ENCODE measurements around the gene SLC26A5.

The SLC26A5 gene

GRCh38 chr7:103382032-103382402, 64.0 kb downstream of the SLC26A5 start:
- TF ChIP-seq, protein P1, sequence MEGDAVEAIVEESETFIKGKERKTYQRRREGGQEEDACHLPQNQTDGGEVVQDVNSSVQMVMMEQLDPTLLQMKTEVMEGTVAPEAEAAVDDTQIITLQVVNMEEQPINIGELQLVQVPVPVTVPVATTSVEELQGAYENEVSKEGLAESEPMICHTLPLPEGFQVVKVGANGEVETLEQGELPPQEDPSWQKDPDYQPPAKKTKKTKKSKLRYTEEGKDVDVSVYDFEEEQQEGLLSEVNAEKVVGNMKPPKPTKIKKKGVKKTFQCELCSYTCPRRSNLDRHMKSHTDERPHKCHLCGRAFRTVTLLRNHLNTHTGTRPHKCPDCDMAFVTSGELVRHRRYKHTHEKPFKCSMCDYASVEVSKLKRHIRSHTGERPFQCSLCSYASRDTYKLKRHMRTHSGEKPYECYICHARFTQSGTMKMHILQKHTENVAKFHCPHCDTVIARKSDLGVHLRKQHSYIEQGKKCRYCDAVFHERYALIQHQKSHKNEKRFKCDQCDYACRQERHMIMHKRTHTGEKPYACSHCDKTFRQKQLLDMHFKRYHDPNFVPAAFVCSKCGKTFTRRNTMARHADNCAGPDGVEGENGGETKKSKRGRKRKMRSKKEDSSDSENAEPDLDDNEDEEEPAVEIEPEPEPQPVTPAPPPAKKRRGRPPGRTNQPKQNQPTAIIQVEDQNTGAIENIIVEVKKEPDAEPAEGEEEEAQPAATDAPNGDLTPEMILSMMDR (conservative IDR thresholded peaks at IDR 0.05), result no peak

GRCh38 chr7:103381280-103382031, 64.6 kb downstream of the SLC26A5 start:
- TF ChIP-seq, protein P1 (conservative IDR thresholded peaks at IDR 0.05), result no peak
- no peak overlapping the region for H3K27ac ChIP-seq

More at GRCh38 chr7:103382032-103382402, 64.0 kb downstream of the SLC26A5 start:
- no peak overlapping the region for H3K27ac ChIP-seq

DNA sequence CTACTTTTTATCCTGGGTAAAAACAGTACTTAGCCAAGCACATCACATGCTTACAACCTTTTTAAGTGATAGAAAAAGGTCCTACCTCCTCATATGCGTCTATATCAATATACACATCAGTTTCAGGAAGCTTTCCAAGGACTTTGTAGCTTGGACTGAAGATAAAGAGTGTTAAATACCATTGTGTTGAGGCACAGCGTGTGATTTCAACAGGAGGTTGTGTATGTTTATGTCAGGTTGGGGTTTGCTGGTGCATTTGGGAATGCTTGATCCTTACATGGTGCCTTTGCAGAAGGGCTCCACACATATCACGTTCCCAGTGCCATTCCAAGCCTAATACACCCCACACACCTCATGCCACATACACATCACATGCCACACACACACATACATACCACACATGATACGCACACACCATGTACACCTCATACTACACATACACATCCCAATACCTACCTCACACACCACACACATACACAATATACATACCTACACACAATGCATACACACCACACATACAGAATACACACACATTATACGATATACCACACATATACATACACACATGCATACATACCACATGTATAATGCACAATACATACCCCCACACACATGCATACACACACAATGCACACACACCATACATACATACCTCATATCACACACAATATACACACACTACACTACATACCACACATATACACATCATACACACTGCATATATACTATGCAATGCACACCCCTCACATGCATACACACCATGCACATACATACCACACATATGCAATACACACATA, 65.4 kb downstream of the SLC26A5 start:
- no peak overlapping the region for H3K27ac ChIP-seq
- TF ChIP-seq, protein P1 (conservative IDR thresholded peaks at IDR 0.05), result no peak

DNA sequence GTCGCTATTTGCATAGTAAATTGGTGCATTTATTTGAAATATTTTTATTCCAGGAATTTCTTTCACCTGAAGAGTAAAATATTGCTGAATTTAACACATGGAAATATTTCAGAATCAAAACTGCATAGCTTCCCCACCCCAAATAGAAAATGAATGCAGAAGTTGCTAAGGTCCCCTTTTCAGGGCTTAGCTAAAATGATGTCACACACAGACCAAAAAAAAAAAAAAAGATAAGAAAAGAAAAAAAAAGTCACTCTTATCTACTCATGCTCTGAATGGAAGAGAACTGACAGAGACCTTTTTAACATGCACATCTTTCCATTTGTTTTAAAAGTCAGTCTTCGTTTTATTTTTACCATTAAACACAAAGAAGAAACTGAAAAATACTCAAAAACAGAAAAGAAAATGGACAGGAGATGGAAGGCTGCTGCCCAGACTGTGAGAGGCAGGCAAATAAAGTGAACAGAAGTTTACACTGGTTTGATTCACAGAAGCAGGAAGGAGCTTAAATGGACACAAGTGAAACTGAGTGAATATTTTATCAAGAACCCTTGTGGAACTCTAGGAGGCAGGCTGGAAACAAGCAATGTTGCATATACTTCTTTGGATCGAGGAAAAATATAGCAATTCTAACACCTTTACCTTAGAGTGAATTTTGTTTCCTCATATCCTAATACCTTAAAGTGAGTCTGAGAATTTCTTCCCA, 66.6 kb downstream of the SLC26A5 start:
- H3K27ac ChIP-seq, result no peak overlapping the region
- TF ChIP-seq, protein P1 (conservative IDR thresholded peaks at IDR 0.05), result no peak

DNA sequence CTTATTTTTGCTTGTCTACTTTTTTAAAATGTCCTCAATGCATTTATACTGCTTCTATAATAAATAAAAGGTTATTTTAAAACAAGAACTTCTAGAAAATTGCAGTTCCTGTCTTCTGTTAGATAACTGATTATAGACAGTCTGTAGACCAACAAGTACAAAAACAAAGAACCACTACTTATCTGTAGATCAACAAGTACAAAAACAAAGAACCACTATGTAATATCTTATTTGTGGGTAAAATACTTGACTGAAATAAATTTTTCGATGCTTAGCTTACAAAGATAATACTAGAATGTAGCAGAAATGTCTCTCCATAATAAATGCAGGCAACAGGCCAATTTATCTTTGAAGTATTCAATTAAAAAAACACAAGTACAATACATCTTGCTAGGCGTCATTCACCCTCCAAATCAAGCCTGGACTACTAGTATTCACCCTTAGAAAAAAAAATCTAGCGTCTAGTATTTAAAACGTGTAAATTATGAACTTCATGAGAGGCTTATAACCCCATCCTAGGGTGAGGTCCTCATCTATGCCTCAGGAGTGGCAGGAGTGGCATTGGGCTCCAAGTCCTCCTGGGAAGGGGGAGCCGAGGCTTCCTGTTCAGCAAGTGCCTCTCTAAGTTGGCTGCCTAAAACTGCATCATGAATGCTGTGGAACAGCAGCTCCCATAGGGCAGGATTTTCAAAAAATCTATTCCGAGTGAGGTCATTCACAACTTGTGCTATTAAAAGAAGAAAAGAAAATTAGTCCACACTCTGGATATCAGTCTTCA, 72.0 kb downstream of the SLC26A5 start:
- TF ChIP-seq, protein P1 (conservative IDR thresholded peaks at IDR 0.05), result no peak
- H3K27ac ChIP-seq, result peak overlapping the region; percentile 72

DNA sequence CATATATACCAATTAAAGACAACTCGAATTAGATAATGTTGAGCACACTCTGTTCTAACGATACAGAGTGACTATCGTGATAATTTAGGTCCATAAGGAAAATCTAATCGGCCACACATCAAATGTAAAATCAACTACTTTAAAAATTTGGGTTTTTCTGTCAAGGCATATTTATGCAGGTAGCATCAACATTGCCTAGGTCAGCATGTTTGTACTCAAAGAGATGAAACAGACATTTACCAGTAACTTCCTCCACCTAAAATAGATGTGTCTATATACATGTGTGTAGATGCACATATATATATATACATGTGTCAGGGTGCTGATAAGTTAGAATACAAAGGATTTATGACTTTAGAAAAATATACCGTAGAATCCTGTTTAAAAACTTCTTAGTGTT, 76.6 kb downstream of the SLC26A5 start:
- TF ChIP-seq, protein P1 (conservative IDR thresholded peaks at IDR 0.05), result no peak
- no peak overlapping the region for H3K27ac ChIP-seq

All from VCaP (cell line).